HG03521 (cell line): ENCODE data around the gene ROCK2.
"Not testable (repeated sequence)": the region's sequence is repeated elsewhere in the genome, so short reads cannot be mapped to it uniquely, and the experiment has no call there.

Experiments used
- ATAC-seq: cut with Tn5 transposase; IDR thresholded peaks from one replicate; pipeline ENCODE4 v1.9.1; 2021; ENCODE audit warnings: mild to moderate bottlenecking, moderate library complexity; ENCODE audit not compliant: unreplicated experiment

ROCK2 gene

GRCh38 chr2:11278219-11278618 is 66.2 kb downstream of the ROCK2 start:
- no peak for ATAC-seq

GRCh38 chr2:11275910-11276309 is 68.5 kb downstream of the ROCK2 start:
- no peak for ATAC-seq

GRCh38 chr2:11270891-11271290 is 73.5 kb downstream of the ROCK2 start:
- ATAC-seq: no peak

GRCh38 chr2:11267931-11268330 is 76.5 kb downstream of the ROCK2 start:
- no peak for ATAC-seq

GRCh38 chr2:11264818-11265217 is 79.6 kb downstream of the ROCK2 start:
- ATAC-seq: no peak

GRCh38 chr2:11264007-11264406 is 80.4 kb downstream of the ROCK2 start:
- no peak for ATAC-seq

GRCh38 chr2:11263177-11263576 is 81.3 kb downstream of the ROCK2 start:
- ATAC-seq: no peak

- ATAC-seq: not testable (repeated sequence)
Observed at GRCh38 chr2:11262438-11262837, 82.0 kb downstream of the ROCK2 start.

GRCh38 chr2:11261564-11261963 is 82.9 kb downstream of the ROCK2 start:
- ATAC-seq: not testable (repeated sequence)

GRCh38 chr2:11260979-11261378 is 83.5 kb downstream of the ROCK2 start:
- no peak for ATAC-seq

GRCh38 chr2:11257964-11258363 is 86.5 kb downstream of the ROCK2 start:
- no peak for ATAC-seq

GRCh38 chr2:11257078-11257477 is 87.4 kb downstream of the ROCK2 start:
- no peak for ATAC-seq

GRCh38 chr2:11256166-11256565 is 88.3 kb downstream of the ROCK2 start:
- no peak for ATAC-seq

GRCh38 chr2:11254100-11254536 is 90.3 kb downstream of the ROCK2 start:
- ATAC-seq: no peak

GRCh38 chr2:11252458-11252857 is 92.0 kb downstream of the ROCK2 start:
- not testable (repeated sequence) for ATAC-seq

GRCh38 chr2:11250400-11251196 is 93.8 kb downstream of the ROCK2 start:
- no peak for ATAC-seq

- no peak for ATAC-seq
Observed at GRCh38 chr2:11245322-11245721, 99.1 kb downstream of the ROCK2 start.

GRCh38 chr2:11244091-11244826 is 100.2 kb downstream of the ROCK2 start:
- no peak for ATAC-seq

- ATAC-seq: no peak
Observed at GRCh38 chr2:11243512-11243911, 100.9 kb downstream of the ROCK2 start.

GRCh38 chr2:11242542-11243174 is 101.8 kb downstream of the ROCK2 start:
- ATAC-seq: no peak

GRCh38 chr2:11241412-11242203 is 102.8 kb downstream of the ROCK2 start:
- no peak for ATAC-seq
